RCC 7860 (cell line): ENCODE results near the gene PEAR1.

Experiments used
- DNase-seq: peaks from one replicate; pipeline ENCODE4 v3.0.0-alpha.2; 2015; ENCODE audit warnings: low spot score
- FAIRE-seq: peaks from 2 replicates; lab custom pipeline; 2012; peaks lifted over from hg19 to GRCh38; lab: Jason Lieb, UNC

Gene PEAR1

DNA sequence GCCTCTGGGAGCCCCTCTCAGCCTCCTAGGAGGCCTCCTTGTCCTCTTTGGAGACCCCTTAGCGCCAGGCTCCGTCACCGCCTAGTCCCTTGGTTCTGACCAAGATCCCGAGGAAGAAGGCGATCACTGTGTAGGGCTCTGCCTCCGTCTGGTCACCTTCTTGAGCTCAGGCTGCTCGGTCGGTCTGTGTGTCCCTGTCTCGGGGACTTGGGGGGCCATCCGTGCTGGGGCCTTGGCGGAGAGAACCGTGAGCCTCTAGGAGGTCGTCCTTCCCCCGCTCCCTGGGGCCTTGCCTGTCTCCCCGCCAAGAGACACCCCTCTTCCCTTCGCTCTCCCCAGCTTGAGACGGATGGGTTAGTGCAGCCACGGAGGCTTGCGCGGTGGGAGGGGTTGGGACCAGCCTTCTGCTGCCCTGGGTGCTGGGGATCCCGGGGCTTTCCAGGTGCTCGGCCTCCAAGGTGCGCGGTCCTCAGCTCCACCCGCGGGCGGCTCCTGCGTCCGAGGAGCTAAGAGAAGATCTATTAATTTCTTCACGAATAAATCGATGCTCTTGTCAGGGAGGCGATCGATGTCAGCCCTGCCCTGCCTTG is 33.9 kb upstream of the PEAR1 start:
- FAIRE-seq (no peak), DNase-seq (no peak)

DNA sequence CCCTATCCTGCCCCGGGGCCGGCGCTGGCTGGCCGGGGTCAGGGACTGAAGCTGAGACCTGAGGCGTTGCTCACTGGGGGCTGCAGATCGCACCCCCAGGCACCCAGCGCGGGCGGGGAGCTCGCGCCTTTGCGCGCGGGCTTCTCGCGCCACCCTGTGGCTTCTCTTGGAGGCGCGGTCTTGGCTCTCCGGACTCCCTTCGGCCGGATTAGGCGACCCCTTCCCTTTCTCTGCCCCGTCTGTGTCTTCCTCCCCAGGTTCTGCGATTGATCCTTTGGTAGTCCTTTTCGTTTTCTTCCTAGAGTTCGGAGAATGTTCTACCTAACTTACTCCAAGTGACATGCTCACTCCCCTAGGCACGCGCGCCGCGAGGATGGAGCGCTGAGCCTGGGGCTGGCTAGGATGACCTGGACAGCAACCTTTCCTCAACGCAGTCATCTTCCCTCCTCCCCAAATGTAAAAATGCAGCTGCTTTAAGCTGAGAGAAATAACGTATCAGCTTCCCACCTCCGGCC is 33.3 kb upstream of the PEAR1 start:
- peak; percentile 15 for DNase-seq
- FAIRE-seq, result no peak

DNA sequence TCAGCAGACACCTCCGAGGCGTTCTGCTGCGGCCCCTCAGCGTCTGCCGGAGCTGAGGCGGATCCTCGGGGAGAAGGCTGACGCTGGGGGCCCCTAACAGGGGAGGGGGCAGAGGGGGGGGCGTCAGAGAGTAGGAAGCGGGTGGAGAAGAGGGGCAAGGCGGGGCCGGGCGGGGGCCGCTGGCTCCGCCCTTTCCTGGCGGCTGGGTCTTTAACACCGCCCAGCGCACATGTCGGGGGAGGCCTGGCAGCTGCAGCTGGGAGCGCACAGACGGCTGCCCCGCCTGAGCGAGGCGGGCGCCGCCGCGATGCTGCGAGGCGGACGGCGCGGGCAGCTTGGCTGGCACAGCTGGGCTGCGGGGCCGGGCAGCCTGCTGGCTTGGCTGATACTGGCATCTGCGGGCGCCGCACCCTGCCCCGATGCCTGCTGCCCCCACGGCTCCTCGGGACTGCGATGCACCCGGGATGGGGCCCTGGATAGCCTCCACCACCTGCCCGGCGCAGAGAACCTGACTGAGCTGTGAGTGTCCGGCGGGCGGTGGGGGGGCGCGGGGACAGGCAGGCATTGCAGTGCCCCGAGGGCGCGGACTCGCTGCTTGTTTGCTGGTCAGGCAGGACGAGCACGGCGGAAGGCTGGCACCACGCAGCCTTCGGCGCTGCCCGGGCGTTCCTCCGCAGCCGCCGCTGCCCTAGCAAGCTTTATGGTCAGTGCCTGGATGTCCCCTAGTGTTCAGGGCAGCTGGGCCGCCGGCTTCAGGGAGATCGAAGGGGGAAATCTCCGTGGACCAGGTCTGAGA is 32.7 kb upstream of the PEAR1 start, which contains the start of gene NTRK1:
Gene NTRK1 (plus strand): TSS at position 238 of the 796 bp plus-strand sequence. CDS start 70 bp downstream, at position 308.
- DNase-seq (no peak), FAIRE-seq (no peak)

DNA sequence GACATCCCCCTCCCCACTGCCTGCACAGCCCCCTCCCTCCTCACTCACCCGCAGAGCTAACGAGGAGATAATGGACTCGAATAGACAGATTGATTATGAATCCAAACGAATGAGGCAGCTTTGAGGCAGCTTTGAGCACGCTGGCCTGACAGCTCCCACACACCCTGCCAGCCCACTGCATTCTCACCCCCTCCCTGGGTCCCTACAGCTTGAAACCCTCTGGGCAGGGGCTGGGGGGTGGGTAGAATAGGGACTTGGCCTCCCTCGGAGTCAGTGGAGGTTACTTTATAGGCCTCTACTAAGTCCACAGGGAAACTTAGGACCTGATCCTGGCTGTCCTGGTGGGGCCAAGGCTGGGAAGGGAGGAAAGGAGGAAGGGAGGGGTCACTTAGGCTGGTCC is 30.9 kb upstream of the PEAR1 start:
- DNase-seq (no peak), FAIRE-seq (no peak)

DNA sequence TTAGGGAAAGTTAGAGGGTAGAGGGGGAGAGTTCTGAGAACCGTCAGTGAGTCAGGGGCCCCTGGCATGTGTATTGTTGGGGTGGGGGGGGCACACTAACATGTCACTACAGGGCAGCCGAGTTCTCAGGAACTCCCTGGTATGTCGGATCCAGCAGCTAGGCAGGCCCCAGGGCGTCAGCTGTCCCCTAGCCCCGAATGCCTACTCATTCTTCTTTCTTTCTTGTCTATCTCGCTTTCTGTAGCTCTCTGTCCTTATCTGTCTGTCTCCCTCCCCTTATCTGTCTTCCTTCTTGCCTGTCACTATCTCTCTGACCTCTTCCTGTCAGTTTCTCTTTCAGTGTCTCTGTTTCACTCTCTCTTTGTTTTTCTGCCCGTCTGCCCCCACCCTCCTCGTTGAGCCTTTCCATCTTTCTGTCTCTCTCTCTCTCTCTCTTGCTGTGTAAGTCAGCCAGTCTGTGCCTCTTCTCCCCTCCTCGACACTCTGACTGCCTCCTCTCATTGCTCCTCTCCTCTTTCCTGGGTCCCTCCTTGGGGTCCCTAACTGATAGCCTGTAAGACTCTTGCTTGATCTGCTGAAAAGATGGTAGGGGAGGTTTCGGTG is 30.4 kb upstream of the PEAR1 start:
- DNase-seq (no peak), FAIRE-seq (no peak)

DNA sequence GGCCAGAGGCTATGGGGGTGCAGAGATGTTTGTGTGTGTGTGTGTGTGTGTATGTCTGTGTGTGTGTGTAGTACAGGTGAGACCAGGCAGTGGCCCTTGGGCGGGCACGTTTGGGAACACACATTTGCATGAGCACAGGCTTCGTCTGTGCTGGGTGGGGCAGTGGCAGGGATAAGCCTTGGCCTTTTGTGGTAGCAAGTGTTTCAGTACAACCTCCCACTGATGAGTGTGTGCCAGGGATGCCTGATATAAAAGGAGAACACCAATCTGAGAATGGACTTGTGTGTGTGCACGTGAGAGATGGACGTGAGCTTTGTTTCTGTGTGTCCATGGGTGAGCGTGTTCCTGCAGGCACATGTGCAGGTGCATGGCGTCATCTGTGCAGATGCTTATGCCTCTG is 29.9 kb upstream of the PEAR1 start:
- DNase-seq (no peak), FAIRE-seq (no peak)

DNA sequence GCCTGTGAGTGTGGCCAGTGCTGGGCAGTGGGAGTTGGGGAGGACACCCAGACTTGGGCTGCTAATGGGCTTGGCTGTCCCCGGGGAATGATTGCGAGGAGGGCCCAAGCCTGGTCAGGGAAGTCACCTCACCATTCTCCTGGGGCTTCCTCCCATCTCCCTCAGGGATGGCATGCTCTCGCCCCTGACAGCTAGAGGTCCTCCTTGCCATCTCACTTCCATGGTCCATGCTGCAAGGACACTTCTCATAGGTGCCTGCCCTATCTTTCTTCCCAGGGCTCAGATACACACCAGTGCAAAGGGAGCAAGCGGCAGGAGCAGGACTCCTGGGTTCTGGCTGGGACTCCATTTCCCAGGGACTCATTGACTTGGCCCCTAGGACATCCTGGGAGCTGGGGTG is 28.7 kb upstream of the PEAR1 start:
- DNase-seq, result no peak

DNA sequence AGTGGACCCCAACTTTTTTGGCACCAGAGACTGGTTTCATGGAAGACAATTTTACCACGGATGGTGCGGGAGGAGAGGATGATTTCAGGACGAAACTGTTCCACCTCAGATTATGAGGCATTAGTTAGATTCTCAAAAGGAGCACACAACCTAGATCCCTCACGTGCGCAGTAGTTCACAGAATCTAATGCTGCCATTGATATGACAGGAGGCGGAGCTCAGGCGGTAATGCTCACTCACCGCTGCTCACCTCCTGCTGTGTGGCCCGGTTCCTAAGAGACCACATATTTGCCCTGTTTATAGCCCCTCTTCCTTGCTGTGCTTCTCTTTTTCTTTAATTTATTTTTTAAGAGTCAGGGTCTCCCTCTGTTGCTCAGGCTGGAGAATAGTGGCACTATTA is 28.3 kb upstream of the PEAR1 start:
- no peak for FAIRE-seq
- DNase-seq, result no peak

More for the DNA sequence above, 28.7 kb upstream of the PEAR1 start:
- no peak for FAIRE-seq

DNA sequence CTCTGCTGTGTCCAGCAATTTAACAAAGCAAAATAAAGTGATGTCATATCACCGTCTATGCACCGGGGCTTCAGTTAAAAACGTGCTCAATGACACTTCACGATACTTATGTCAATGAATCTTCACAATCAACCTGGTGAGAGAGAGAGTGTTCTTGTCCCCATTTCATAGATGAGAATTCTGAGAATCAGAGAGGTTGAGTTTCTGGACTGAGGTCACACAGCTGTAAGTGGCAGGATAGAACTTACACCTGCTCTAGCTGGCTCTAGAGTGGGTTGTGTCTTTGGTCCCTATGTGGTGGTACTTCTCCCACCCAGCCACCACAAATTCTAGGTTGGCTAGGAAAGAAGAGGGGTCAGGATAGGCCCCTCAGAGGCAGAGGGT is 27.7 kb upstream of the PEAR1 start:
- FAIRE-seq, result no peak

DNA sequence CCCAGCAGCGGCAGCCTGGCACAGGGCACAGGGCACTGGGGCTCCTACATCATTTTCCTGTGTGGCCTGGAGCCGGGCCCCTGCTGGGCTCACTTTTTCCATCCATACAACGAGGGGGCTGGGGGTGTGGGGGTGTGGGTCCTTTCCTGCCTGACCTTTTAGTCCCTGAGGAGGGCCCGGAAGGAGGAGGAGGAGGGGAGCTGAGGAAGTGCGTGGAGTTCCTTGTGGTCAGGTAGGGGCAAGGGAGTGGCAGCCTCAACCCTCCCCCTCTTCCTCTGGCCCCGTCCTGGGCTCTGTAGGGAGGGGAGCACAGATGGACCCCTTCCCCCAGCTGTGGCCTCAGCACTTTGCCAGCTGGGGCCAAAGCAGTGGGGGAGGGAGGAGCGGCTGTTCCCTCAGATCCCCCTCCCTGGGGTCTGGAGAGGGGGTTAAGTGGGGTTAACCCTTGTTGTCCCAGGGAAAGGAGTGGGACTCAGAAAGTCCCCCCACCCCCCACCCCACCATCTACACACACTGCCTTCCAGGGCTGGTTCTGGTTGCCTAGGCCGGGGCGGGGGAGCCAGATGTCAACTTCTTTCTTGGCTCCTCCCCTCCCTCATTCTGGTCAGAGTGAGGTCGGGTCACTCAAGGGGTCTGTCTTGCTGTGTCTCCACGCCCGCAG is 27.1 kb upstream of the PEAR1 start:
- no peak for DNase-seq
- no peak for FAIRE-seq

More for the DNA sequence above, 27.7 kb upstream of the PEAR1 start:
- DNase-seq, result no peak

DNA sequence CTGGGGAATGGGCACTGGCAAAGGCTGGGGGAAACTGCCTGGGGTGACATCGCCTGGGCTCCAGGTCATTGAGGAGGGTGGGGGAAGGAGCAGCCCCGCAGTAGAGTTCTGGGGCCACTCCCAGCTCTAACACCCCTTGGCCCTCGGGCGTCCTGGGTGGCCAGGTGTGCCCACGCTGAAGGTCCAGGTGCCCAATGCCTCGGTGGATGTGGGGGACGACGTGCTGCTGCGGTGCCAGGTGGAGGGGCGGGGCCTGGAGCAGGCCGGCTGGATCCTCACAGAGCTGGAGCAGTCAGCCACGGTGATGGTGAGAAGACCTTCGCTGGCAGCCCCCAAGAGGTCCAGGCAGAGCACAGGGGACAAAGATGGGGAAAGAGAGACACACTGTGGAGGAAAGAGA is 25.2 kb upstream of the PEAR1 start:
- DNase-seq (no peak), FAIRE-seq (no peak)

DNA sequence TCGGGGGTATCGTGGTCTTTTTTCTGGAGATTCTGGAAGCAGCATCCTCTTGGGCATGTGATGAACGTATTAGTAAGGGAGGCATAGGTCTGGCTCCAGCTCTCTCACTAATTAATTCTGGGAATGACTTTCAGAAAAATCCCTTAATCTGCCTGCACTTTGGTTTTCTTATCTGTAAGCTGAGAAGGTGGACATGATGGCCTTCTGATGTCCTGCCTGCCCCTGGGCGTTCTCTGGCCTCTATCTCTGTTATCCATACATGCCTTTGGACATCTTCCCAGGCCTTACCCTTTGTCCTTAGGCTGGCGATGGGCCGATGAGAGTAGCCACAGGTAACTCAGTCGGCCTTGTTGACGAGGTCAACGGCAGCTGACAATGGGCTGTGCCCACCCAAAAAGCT is 24.1 kb upstream of the PEAR1 start:
- FAIRE-seq (no peak), DNase-seq (no peak)

DNA sequence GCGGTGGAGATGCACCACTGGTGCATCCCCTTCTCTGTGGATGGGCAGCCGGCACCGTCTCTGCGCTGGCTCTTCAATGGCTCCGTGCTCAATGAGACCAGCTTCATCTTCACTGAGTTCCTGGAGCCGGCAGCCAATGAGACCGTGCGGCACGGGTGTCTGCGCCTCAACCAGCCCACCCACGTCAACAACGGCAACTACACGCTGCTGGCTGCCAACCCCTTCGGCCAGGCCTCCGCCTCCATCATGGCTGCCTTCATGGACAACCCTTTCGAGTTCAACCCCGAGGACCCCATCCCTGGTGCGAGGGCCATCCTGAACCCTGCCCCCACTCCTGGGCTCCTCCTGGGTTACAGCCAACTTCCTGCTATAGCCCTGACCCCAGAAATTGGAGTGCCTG is 19.9 kb upstream of the PEAR1 start:
- FAIRE-seq (no peak), DNase-seq (no peak)

DNA sequence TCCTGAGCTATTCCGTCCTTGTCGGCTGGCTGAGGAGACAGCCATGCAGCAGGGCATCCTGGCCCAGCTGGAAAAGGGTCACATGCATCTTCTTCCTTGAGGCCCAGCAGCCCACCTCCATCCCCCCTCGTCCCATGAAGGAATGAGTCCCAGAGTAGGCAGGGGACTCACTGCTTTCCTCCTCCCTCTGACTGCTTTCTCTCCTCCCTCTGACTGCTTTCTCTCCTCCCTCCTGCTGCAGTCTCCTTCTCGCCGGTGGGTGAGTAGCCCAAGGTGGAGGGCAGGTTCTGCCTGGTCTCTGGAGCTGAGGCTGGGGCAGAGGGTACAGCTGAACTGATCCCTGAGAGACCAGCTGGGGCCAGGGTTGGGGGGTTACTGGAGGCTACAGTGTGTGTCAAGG is 19.4 kb upstream of the PEAR1 start:
- FAIRE-seq (no peak), DNase-seq (no peak)

DNA sequence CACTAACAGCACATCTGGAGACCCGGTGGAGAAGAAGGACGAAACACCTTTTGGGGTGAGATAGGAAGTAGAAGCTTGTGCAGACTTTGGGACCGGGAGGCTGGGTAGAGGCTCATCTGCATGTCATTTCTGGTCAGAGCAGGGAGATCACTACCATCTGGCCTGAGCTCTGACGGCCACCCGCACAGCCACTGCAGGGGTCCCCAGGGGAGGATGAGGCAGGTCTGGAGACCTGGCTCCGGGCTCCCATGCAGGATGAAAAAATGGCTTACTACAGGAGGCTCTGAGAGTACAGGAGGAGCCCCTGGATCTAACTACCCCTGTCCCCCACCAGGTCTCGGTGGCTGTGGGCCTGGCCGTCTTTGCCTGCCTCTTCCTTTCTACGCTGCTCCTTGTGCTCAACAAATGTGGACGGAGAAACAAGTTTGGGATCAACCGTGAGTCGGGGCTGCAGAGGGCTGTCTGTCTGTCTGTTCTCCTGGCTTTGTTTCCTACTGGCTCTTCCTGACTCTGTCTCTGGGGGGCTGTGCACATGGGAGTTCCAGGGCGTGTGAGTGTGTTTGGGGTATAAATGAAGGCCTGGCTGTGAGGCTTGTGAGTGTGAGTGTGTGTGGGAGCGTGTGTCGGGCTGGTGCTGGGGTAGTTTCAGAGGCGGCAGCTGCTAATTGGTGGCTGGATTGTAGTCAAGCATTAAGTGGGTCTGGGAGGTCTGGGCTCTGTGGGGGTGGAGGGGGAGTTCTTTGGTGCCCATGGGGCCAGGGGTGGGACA is 18.8 kb upstream of the PEAR1 start:
- FAIRE-seq, result no peak
- DNase-seq, result no peak

DNA sequence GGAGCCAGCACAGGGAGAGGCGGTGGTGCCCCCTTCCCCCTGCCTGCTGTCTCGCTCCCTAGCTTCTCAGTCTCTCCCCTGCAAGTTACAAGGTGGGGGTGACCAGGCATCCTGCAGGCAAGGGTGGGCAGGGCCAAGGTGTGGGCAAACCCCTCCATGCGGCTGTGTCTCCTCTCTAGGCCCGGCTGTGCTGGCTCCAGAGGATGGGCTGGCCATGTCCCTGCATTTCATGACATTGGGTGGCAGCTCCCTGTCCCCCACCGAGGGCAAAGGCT is 18.2 kb upstream of the PEAR1 start:
- no peak for DNase-seq
- FAIRE-seq, result no peak

DNA sequence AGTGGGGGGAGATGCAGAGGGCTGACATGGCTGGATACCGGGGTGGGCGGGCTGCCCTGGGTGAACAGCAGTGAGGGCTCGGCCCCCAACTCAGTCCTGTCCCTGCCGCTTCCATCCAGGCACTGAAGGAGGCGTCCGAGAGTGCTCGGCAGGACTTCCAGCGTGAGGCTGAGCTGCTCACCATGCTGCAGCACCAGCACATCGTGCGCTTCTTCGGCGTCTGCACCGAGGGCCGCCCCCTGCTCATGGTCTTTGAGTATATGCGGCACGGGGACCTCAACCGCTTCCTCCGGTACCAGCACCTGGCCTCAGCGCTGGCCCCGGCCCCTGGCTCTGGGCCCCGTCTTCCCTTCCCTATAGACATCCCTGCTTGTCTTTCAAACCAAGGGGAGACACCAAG is 17.2 kb upstream of the PEAR1 start:
- no peak for DNase-seq
- FAIRE-seq, result no peak

DNA sequence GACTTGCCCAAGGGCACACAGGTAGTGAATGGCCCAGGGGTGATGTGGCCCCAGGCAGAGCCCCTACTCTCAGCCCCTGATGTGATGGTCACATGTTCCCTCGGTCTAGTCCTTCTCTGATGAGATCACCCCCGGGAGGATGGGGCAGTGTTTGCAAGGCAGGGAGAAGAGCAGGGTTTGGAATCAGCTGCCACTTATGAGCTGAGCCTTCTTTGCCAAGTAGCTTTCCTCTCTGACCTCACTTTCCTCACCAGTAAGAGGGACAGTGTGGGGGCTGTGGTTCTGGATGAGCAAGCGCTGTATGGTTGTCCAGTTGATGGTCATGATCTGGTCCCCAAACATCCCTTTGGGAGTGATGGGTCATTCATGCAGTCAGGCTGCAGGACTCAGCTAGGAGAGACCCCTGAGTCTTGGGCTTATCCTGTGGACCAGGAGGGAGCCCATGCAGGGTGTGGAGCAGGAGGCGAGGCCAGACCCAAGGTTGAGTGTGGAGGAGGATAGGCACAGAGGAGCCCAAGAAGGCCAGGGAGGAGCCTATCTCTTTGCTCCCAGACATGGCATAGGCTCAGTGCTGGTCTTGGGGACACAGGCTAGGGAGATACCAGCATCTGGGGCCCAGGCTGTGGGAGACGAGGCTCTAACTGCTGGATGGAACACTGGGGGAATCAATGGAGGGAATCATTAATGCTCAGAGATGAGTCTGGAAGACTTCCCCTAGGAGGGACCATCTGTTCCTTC is 15.9 kb upstream of the PEAR1 start:
- FAIRE-seq (no peak), DNase-seq (no peak)

DNA sequence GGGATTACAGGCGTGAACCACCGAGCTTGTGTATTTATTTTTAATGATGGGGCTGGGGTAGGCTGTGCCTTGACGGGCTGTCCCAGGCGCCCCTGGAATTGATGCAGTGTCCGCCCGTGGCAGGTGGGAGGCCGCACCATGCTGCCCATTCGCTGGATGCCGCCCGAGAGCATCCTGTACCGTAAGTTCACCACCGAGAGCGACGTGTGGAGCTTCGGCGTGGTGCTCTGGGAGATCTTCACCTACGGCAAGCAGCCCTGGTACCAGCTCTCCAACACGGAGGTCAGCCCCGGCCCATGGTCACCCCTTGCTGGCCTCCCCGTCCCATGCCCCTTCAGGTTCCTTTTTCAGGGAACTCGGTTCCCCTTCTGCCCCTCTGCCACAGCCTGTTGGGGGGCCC is 13.6 kb upstream of the PEAR1 start:
- FAIRE-seq, result no peak

DNA sequence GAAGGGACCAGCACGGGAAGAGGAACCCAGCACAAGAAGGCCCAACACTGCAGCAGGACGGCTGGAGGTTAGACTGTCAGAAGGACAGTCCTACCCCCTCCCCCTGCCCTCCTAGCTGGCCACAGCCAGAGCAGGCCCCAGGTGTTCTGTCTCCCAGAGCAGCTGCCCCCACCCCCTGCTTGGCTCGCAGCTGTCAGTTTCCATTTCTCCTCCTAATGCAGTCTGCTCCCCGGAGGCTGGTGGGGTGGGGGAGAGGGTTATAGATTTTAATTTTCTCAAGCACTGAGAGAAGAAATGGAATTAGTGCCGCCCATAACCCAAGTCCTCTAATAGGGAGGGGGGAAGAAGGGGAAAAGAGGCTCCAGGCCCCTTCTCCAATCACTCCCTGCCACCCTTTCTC is 13.0 kb upstream of the PEAR1 start:
- FAIRE-seq (no peak), DNase-seq (no peak)

More for the DNA sequence above, 13.6 kb upstream of the PEAR1 start:
- no peak for DNase-seq
